HG02678 (cell line): Measurements from ENCODE around the gene DUSP7.
A peak's percentile ranks its signal among the peaks of the same experiment; 100 is the strongest.

Source experiments
- ATAC-seq: cut with Tn5 transposase; IDR thresholded peaks from one replicate; pipeline ENCODE4 v1.9.1; 2021; ENCODE audit warnings: mild to moderate bottlenecking, moderate library complexity; ENCODE audit not compliant: unreplicated experiment

DUSP7 gene

GRCh38 chr3:52013802-52014598, 42.4 kb downstream of the DUSP7 start:
- ATAC-seq, result no peak

- ATAC-seq, result no peak
Observed at GRCh38 chr3:52012699-52013098, 43.7 kb downstream of the DUSP7 start.

- ATAC-seq, result no peak
Observed at GRCh38 chr3:52010431-52010830, 45.9 kb downstream of the DUSP7 start.

- no peak for ATAC-seq
Observed at GRCh38 chr3:52007291-52007690, 49.1 kb downstream of the DUSP7 start.

- ATAC-seq, result no peak
Observed at GRCh38 chr3:52006820-52007133, 49.6 kb downstream of the DUSP7 start.

GRCh38 chr3:52006017-52006819, 50.2 kb downstream of the DUSP7 start:
- no peak for ATAC-seq

- ATAC-seq, result no peak
Observed at GRCh38 chr3:52005571-52005986, 50.8 kb downstream of the DUSP7 start.

- ATAC-seq, result no peak
Observed at GRCh38 chr3:52004906-52005395, 51.4 kb downstream of the DUSP7 start.

- ATAC-seq, result no peak
Observed at GRCh38 chr3:52004163-52004787, 52.1 kb downstream of the DUSP7 start.

- no peak for ATAC-seq
Observed at GRCh38 chr3:52002748-52003147, 53.6 kb downstream of the DUSP7 start.

GRCh38 chr3:52001443-52001974, 54.9 kb downstream of the DUSP7 start:
- ATAC-seq, result peak; percentile 82

- no peak for ATAC-seq
Observed at GRCh38 chr3:51999846-52000245, 56.5 kb downstream of the DUSP7 start.
